T47D (cell line): Measurements from ENCODE around the gene BST2.

Experiments used
- DNase-seq, 2 experiments: peaks; one replicate each; pipeline versions ENCODE4 v3.0.0 to v3.0.0-alpha.2; 2011 to 2012; ENCODE audit warnings: low read depth in 1 of 2, low spot score in 1 of 2
- JUND ChIP-seq: IDR thresholded peaks from 2 replicates; pipeline ENCODE4 v1.6.1; 2012; ENCODE audit warnings: low read depth
- in situ Hi-C: cut with HindIII; loops from 2 replicates; pipeline ENCODE4 v1.10.0; 2016; ENCODE audit warnings: low sequenced_read_pairs, low pct_unique_long_range_greater_than_20kb

BST2 gene

DNA sequence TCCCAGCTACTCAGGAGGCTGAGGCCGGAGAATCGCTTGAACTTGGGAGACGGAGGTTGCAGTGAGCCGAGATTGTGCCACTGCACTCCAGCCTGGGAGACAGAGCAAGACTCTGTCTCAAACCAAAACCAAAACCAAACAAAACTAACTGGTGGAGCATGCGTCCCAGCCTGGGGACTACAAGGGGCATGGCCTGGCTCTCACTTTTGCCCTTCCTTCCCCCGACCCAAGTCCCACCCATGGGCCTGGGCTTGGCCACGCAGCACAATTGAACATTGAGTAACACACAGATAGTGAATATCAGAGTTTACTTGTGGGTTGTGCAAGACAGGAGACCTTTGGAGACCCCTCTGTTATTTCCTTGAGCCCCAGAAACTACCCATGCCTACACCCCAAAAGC lies 29.8 kb upstream of the BST2 start:
- TF ChIP-seq JUND: no peak
- in situ Hi-C loops: no loop called here
- no peak for DNase-seq

DNA sequence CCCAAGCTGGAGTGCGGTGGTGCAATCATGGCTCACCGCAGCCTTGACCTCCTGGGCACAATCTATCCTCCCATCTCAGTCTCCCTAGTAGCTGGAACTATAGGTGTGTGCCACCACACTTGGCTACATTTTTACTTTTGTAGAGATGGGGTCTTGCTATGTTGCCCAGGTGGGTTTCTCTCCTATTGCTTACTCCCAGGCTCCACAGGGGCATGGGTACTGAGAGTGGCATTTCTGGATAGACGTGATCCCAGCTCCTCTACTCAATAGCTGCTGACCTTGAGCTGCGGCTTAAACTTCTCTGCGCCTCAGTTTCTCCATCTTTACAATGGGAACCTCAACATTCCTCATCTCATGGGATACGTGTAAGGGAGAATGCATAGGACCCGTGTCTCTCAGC lies 26.0 kb upstream of the BST2 start:
- no peak for DNase-seq
- in situ Hi-C loops: no loop called here
- no peak for TF ChIP-seq JUND

DNA sequence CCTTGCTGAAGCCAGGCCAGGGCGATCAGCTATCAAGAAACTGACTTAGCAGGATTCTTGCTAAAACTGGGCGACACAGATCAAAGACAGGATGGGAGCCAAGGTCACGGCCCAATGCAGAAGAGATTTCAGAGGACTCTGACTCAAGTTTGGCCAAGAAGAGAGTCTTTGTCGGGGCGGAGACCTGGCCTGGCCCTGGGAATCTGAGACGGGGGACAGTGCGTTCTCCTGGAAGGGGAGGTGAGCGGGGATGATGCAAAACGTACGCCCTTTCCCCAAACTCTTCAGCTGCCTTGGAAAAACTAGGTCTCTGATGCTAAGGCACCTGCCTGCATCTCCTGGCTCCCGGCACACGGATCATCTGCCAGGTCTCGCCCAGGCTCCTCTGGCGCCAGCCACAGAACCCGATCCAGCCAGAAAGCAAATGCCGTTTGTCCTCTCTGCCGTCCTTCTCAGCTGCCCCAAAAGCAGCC lies 24.2 kb upstream of the BST2 start:
- TF ChIP-seq JUND: no peak
- in situ Hi-C loops: no loop called here
- DNase-seq: no peak

DNA sequence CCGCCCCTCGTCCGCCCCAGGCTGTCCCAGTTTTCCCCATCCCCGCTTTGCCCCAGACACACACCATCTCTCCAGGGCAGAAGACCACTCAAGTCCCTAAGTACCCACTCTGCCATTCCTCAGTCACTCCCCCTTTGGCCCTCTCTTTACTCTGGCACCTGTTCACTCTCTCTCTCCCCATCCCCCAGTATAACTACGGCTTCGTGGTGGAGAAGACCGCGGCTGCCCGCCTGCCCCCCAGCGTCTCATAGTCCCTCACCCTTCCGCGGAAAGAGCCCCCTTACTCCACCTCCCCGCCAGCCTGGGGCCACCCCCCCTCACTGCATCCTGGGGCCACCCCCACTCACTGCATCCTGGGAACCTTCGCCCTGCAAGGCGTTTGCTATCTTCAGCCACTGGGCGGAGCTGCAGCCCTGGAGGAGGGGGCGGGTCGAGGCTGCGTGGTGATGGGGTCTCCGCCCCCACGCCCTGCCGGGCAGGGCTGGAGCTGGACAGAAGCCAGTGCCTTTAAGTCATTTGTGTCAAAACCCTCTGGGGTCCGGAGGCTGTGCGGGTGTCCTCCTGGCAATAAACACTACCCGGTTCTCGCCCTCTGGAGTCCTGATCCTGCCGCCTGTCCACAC lies 19.4 kb upstream of the BST2 start:
- no peak for DNase-seq

DNA sequence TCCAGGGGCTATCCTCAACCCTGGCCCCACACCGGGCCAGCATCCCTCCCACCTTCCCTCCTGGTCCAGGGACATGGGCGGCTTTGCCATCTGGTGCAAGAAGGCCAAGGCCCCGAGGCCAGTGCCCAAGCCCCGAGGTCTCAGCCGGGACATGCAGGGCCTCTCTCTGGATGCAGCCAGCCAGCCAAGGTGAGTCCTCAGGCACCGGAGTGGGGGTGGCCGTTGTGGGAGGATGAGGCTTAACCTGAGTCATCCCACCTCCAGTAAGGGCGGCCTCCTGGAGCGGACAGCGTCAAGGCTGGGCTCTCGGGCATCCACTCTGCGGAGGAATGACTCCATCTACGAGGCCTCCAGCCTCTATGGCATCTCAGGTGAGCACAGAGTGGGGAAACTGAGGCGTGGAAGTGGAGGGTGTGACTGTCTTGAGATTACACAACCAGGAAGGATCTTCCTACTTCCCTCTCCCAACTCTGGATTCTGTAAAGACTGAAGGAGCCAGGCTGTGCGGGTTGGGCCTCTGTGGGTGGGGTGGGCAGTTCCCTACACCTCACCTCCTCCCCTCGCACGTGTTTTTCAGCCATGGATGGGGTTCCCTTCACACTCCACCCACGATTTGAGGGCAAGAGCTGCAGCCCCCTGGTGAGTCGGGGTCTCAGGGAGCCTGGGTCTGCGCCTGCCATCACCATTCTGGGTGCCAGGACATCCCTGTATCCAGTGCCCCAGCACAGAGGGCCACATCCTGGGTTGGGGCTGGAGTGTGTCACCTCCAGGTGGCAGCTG lies 18.2 kb upstream of the BST2 start:
- in situ Hi-C loops: no loop called here
- TF ChIP-seq JUND: no peak
- DNase-seq: no peak

More for the DNA sequence above, 19.4 kb upstream of the BST2 start:
- TF ChIP-seq JUND: no peak
- in situ Hi-C loops: no loop called here

DNA sequence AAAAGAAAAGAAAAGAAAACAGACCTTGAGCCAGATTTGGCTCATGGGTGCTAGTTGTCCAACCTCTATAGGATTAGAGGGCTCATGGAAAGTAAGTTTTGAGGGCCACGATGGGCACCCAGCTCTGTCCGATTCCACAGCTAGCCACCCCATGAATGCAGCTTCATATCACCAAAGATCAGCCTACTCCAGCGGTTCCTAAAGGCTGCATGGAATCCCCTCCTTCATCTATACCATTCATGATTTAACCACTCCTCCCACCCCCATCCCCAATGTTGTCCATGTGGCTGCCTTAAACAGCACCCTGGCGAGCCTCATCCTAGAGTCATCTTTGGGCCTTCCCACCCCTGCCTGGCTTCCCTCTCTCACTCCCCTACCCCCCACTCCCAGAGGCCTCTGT lies 16.5 kb upstream of the BST2 start:
- no peak for TF ChIP-seq JUND
- no peak for DNase-seq
- in situ Hi-C loops: no loop called here

DNA sequence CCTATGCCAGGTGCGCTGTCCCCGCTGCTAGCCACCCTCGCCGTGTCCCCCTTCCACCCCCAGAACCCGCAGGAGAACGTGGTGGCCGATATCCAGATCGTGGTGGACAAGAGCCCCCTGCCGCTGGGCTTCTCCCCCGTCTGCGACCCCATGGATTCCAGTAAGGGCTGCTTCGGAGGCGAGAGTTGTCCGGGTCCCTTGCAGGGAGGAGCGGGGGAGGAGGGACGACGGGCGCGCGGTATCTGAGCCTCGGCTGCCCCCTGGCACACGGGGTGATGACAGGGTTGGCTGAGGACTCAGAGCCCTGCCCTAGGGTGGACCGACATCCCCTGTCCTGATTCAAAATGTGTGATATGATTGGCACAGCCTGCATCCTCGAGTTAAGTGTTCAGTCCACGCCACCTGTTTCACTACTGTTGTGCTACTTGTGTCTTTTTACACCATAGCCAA lies 15.1 kb upstream of the BST2 start:
- DNase-seq: peak; percentile 27 to 41
- no peak for TF ChIP-seq JUND
- in situ Hi-C loops: no loop called here

DNA sequence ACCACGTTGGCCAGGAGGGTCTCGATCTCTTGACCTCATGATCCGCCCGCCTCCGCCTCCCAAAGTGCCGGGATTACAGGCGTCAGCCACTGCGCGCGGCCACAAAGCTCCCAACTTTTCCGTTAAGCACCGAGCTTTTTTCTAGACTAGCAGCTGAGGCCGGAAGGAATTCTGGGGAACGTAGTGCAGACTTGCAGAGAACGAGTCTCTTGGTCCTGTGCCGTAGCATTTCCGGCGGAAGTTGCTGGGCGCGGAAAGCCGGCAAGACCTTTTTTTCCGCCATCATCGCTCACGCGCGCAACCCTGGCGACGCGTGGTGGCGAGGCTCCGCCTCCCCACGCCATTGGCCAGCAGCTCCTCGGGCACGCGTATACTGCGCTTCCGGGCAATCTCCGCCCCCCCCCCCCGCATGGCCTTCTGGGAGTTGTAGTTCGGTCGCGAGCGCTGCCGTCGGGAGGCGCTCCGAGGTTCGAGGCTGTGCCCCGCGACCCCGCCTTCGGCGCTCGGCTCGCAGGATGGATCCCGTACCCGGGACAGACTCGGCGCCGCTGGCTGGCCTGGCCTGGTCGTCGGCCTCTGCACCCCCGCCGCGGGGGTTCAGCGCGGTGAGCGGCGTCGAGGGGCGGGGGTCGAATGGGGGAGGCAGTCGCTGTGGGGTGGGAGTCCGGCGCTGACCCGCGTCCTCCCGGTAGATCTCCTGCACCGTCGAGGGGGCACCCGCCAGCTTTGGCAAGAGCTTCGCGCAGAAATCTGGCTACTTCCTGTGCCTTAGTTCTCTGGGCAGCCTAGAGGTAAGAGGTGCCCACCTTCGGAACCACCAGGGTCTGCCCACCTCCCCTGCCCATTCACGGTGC lies 14.4 kb upstream of the BST2 start, which contains the start of gene MVB12A:
Gene MVB12A (plus strand): TSS at position 427 of the 854 bp plus-strand sequence. CDS start 89 bp downstream, at position 516.
- DNase-seq: peak; percentile 87 to 98
- TF ChIP-seq JUND: no peak
- in situ Hi-C loops: no loop called here

DNA sequence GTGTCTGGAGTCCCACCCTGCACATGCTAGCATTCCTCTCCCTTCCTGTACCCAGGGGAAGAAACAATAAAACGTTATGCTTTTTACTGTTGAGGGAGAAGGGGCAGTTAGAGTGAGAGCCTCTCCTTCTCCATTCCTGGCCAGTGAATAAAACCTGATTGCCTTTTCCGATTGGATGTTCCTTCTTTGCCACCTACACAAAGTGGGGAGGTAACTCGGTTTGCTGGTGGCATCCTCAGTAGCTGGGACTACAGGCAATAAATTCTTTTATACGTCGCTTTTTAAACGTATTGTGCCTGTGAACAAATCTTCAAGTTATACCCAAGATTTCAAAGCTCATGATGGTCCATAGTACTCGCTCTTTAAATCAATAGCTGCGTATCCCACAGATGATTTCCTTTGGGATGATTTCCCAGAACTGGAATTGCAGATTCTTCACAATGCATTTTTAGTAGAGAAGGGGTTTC lies 13.8 kb upstream of the BST2 start:
- in situ Hi-C loops: no loop called here
- no peak for DNase-seq
- TF ChIP-seq JUND: no peak

DNA sequence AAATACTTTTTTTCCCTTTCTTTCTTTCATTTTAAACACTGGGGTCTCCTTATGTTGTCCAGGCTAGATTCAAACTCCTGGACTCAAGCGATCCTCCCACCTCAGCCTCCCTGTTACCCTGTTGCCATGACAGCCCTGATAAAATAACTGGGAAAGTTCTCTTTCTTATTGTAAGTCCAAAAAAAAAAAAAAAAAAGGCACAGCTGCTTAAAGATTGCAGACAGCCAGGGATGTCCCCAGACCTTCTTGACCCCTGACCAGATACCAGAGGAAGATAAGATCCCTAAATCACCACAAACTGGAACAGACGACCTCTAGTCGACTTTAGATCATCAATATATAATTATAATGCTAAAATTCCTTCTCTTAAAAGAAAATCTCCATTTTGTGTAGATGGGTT lies 13.3 kb upstream of the BST2 start:
- no peak for TF ChIP-seq JUND
- no peak for DNase-seq
- in situ Hi-C loops: no loop called here

DNA sequence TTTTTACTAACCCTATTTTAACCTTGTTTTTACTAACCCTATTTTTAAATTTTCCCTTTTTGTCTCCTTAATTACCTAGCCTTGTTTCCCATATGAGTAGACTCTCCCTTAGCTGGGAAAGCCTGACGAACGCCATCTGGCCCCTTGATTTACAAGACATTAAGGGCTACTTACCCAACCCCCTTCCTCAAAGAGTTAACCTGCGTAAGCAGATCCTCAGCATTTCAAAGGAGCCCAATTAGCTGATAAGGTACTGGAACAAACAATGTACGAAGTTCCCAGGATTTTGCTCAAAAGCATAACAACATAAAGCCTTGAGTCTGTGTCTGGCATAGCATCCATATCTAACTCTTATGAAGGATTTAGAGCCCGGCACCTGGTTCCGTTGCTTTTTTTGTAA lies 9.7 kb upstream of the BST2 start:
- no peak for DNase-seq
- in situ Hi-C loops: no loop called here
- TF ChIP-seq JUND: no peak

DNA sequence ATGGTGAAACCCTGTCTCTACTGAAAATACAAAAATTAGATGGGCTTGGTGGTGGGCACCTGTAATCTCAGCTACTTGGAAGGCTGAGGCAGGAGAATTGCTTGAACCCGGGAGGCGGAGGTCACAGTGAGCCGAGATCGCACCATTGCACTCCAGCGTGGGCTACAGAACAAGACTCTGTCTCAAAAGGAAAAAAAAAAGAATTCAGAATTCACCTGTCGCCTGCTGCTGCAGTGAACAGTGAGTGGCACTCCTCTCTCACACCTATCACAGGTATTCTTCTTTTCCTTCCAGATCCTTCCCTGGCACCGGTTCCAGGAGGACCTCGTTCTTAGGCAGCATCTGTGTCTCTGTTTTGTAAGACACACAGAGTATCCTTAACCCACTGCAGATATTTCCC lies 8.7 kb upstream of the BST2 start:
- no peak for TF ChIP-seq JUND
- DNase-seq: no peak
- in situ Hi-C loops: no loop called here
